ENCODE data around the gene MMGT1.
A peak's percentile ranks its signal among the peaks of the same experiment; 100 is the strongest.

MMGT1 gene

DNA sequence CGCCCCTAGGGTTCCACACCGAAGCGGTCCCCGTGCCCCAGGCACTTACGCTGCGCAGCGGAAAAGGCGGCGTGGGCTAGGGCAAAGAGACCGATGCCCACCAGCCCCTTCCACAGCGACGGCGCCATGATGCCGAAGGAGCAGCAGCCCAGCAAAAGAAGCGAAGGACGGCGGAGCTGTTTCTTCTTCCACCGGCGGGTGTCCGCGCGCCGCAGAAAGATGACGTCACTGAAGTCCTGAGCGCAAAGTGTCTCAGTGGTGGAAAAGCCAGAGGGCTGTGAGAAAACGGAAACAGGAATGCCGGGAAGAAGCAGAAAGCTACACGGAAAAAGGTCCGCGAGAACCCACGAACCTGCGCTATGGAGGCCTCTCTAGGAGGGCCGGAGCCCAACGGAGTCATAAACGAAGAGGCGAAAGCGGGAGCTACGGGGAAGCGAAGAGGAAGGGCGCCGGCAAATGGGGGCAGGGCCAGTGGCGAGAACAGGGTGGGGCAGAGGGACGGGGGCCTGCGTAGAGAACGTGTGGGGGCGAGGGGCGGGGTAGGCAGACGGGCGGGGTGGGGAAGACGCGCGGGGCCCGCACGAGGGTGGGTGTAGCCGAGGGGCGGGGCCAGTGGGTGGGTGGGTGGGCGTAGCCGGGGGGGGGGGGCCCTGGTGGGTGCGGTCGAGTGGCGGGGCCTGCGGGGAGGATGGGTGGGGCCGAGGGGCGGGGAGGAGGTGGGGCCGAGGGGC lies at the start of gene MMGT1:
Gene MMGT1 (minus strand): TSS at position 441 of the 731 bp plus-strand sequence. CDS start 313 bp downstream, at position 128.
- FAIRE-seq, result no peak
- DNase-seq (ENCODE audit: insufficient read length, low spot score), result peak; percentile 36

DNA sequence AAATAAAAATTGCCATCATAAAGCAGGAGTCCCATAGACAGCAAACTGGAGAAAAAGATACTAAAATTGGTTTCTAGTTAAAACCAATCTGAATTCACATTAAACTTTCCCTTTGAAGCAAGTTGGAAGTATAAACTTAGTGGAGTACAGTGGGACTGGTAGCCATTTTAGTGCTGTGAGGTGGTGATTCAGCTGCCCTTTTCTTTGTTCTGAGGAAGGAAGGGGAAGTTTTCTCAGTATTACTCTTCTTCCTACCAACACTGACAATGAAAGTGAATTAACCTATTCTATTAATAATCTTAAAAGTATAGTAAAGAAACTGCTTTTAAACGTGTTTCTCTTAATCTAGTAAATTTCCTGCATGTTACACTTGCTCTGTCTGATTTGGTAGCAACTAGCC lies 48.1 kb upstream of the MMGT1 start:
- FAIRE-seq (no peak), DNase-seq (ENCODE audit: insufficient read length, low spot score) (no peak)

DNA sequence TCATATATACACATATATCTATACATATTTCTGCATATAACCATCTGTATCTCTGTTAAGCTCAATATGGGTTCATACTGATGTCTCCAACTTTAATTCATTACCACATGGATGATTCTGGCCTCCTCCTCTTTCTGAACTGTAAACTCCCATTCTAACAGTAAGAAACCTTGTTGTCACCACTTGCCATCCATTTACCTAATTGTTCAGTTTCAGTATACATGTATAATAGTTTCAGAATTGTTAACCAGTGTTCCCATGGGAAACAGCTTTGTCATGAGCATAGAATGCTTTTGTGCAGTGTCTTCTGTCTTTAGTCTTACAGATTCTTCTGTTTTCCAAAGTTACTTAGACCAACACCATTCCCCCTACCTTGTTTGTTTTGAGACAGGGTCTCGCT lies 47.4 kb upstream of the MMGT1 start:
- FAIRE-seq (no peak), DNase-seq (ENCODE audit: insufficient read length, low spot score) (no peak)

DNA sequence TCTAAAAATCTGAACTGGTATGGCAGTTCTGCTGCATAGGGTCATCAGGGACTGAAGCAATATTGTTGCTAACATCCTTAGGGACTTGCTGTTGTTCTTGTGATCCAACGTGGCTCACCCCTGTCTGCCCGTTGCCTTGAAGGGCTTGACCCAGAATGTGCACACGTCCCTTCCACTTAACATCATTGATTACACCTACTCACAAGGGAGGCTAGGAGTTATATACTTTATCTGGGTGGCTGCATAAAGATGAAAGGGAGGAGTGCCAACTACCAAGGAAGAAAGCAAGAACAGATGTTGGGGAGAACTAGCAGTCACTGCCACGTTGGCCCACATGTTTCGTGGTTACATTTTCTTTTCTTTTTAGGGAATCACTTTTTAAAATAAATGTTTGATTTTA lies 45.4 kb upstream of the MMGT1 start:
- FAIRE-seq (no peak), DNase-seq (ENCODE audit: insufficient read length, low spot score) (no peak)

DNA sequence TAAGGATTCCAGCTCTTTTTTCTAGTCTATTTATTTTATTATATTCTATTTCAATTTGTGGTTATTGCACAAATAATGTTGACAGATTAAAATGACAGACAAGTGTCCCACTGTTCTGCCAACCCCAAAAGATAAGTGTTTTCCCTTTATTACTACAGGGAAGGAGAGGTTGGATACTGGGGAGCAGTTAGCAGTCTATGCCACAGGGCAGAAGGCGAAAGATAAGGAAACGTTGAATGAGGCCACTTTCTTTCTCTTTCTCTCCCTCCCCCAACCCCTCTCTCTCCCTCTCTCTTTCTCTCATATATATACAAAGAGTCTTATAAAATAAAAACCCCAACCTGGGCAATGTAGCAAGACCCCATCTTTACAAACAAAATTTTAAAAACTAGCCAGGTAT lies 43.1 kb upstream of the MMGT1 start:
- FAIRE-seq (no peak), DNase-seq (ENCODE audit: insufficient read length, low spot score) (no peak)

DNA sequence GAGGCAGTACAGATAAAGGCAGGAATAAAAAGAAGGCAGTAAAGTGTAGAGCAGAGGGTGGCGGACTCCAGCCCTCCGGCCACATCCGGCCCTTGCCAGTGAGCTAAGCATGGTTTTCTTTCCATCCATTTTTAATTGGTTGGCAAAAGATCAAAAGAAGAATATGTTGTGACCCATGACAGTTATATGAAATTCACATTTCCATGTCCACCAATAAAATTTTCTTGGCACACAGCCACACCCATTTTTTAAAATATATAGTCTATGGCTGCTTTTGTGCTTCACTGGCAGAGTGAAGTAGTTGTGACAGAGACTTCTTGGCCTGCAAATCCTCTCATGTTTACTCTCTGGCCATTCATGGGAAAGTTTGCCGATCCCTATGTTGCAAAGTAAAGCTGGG lies 41.2 kb upstream of the MMGT1 start:
- FAIRE-seq, result no peak
- no peak for DNase-seq (ENCODE audit: insufficient read length, low spot score)

DNA sequence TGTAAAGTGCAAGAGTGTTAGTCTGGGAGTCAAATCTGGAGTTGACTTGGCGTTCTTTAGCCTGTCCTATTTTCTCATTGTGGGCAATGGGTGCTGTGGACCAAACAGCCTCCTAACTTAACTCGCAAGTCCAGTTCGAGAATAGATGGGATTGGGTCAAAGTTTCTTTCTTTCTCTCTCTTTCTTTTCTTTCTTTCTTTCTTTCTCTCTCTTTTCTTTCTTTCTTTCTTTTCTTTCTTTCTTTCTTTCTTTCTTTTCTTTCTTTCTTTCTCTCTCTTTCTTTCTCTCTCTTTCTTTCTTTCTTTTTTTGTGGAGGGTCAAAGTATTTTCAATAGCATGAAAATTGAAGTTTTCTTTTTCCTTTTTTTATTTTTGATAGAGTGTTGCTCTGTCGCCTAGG lies 14.5 kb upstream of the MMGT1 start:
- DNase-seq (ENCODE audit: insufficient read length, low spot score), result no peak
- no peak for FAIRE-seq

DNA sequence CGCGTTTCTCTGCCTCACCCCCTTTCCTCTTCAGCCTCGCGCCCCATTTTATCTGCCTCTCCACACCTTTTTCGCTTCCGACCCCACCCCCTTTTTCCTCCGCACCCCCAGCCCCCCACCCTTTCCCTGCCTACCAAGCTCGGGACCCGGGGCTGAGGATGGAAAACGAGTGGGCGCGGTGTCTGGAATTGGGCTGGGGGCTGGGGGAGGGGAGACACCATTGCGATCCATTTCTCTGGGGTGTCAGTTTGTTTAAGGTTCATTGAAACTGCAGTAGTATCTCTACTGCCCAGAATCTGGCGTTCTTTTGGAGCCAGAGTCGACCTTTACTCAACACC lies 12.2 kb upstream of the MMGT1 start:
- FAIRE-seq, result no peak
- no peak for DNase-seq (ENCODE audit: insufficient read length, low spot score)

DNA sequence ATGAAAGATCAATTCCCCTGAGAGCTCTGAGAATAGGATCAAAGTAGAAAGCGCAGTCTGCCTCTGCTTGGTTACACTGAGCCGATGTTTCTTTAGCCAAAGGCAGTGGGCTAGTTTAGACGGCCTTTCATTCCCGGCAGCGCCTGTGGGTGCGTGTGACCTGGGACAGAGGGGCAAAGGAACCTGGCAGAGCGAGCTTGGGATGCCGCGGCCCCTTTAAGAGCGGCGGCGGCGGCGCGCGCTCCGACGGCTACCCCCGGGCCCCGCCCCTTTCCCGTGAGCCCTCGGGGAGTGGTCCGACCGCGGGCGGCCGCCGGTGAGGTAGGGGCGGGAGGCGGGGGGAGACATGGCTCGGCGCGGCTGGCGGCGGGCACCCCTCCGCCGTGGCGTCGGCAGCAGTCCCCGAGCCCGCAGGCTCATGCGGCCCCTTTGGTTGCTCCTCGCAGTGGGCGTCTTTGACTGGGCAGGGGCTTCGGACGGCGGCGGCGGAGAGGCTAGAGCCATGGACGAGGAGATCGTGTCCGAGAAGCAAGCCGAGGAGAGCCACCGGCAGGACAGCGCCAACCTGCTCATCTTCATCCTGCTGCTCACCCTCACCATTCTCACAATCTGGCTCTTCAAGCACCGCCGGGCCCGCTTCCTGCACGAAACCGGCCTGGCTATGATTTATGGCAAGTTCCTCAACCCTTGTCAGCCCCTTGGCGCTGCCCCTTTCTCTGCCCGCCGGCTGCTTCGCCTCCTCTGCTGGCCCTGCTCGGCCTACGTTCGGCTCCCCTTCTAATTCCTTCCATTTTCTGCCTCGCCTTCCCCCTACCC lies 11.6 kb upstream of the MMGT1 start, which contains the start of gene SLC9A6:
Gene SLC9A6 (plus strand): TSS at position 279 of the 816 bp plus-strand sequence. CDS start 224 bp downstream, at position 503.
- FAIRE-seq (no peak), DNase-seq (ENCODE audit: insufficient read length, low spot score) (no peak)

DNA sequence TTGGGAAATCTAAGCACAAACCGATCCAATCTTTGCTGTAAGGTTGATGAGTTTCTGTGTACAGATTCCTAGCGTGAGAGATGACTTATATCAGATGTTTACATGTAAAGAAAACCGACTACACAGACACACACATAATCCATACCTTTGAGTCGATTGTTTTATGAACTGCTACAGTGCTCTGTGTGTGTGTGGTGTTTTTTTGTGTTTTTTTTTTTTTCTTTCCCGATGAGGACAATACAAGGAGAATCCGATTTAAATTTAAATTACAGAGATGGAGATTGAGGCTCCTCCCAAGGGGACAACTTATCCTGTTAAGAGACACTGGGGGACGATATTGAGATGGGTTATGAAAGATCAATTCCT lies 11.0 kb upstream of the MMGT1 start:
- no peak for DNase-seq (ENCODE audit: insufficient read length, low spot score)

DNA sequence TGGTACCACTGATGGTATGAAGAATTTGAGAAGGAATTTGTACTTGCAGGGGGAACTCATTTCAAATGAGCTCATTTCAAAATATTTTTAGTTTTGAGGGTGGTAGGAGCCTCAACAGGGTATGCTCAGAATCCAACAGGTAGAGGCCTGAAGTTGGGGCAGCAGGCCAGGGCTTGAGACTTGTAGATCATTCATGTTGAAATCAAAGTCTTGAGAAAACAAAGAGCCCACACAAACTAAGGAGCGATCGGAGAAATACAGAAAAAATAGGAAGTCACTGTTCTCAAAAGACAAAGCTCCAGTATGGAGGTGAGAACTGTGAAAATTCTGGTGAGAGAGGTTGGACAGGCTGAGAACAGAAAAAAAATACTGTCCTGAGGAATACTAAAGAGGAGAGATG lies 10.5 kb upstream of the MMGT1 start:
- no peak for DNase-seq (ENCODE audit: insufficient read length, low spot score)
- FAIRE-seq, result no peak

More for the DNA sequence above, 11.0 kb upstream of the MMGT1 start:
- FAIRE-seq, result no peak

DNA sequence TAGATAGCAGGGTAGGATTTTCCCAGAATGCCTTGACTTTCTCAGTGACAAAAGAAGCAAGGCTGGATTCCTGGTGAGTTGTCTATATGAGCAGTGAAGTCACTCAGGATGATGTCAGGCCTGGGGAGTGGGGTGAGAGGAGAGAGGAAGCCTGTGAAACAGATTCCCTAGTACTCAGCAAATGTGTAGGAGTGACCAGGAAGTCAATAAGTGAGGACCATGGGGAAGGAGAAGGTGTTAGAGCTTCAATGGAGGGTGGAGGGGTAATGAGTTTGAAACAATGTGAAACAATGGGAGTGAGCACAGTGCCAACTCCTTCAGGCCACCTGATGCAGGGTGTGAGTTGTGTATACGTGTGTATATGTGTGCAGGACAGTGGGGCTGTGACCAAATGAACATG lies 9.1 kb upstream of the MMGT1 start:
- DNase-seq (ENCODE audit: insufficient read length, low spot score) (no peak), FAIRE-seq (no peak)

DNA sequence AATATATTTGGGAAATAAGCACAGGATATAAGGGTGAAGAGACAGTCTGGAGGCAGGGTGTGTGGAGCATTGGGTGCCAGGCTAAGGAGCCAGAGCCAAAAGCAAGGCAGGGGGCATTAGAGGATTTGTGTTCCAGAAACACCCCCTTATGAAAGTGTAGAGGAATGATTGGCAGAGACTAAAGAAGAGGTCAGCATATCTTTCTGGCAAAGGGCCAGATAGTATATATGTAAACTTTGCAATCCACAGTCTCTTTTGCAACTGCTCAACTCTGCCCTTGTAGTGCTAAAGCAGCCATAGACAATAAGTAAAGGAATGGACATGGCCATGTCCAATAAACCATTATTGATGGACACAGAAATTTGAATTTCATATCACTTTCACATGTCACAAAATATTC lies 7.9 kb upstream of the MMGT1 start:
- no peak for FAIRE-seq
- DNase-seq (ENCODE audit: insufficient read length, low spot score), result no peak

DNA sequence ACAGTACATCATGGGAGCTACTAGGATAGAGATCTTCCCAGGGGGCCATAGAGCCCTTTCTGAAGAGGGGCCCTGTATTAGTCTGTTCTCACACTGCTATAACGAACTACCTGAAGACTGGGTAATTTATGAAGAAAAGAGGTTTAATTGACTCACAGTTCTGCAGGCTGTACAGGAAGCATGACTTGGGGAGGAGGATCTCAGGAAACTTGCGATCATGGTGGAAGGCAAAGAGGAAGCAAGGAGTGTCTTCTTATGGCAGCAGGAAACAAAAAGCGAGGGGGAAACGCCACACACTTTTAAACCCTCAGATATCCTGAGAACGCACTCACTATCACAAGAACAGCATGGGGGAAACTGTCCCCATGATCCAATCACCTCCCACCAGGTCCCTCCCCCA lies 7.2 kb upstream of the MMGT1 start:
- DNase-seq (ENCODE audit: insufficient read length, low spot score) (no peak), FAIRE-seq (no peak)

DNA sequence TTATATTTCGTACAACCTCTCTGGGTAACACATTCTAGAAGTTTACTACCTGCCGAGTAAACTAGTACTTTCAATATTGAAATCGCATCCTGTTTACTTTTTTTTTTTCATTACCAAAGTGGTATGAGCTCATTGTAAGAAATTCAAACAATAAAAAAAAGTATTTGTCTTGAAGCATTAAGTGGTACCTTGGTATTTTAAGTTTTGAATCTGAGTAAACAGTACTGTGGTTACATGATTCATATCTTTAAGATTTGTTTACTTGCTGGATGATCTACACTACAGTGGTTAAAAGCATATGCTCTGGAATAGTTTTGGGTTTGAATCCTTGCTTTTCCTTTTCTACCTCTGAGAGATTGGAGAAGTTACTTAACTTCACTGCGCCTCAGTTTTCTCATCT lies 3.8 kb upstream of the MMGT1 start:
- no peak for FAIRE-seq
- no peak for DNase-seq (ENCODE audit: insufficient read length, low spot score)

DNA sequence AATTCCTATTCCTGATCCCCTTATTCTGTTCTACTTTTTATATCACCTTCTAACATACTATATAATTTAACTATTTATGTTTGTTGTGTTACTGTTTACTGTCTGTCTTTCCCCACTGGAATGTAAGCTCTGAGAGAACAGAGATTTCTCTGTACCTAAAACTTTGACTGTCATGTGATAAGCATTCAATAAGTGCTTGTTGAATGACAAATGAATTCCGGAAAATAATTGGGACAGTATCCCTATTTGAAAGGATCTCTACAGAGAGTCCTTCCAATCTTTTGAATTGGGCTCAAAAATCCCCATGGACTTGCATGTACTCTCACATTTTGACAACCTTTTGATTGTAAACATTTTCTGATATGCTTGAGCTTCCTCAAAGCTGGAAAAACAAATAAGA lies 1.6 kb upstream of the MMGT1 start:
- FAIRE-seq, result no peak
- DNase-seq (ENCODE audit: insufficient read length, low spot score), result no peak

DNA sequence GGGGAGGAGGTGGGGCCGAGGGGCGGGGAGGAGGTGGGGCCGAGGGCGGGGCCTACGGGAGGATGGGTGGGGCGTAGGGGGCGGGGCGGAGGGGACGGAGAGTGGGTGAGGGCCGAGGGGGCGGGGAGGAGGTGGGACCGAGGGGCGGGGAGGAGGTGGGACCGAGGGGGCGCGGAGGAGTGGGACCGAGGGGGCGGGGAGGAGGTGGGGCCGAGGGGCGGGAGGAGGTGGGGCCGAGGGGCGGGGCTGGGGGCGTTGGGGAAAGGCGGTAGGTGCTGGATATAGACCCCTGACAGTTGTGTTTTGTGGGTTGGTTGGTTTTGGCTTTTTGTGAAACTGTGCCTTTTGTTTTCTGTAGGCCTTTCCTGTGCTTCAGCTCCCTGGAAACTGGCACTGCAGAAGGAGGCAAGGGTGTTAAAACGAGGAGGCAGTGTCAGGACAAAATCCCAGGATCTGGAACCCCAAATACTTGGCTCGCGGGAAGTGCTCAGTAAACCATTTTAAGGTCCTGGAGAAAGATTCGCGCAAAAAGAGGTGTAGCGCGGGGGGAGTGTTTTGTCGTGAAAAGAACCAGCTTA lies 580 bp upstream of the MMGT1 start:
- DNase-seq (ENCODE audit: insufficient read length, low spot score) (no peak), FAIRE-seq (no peak)

DNA sequence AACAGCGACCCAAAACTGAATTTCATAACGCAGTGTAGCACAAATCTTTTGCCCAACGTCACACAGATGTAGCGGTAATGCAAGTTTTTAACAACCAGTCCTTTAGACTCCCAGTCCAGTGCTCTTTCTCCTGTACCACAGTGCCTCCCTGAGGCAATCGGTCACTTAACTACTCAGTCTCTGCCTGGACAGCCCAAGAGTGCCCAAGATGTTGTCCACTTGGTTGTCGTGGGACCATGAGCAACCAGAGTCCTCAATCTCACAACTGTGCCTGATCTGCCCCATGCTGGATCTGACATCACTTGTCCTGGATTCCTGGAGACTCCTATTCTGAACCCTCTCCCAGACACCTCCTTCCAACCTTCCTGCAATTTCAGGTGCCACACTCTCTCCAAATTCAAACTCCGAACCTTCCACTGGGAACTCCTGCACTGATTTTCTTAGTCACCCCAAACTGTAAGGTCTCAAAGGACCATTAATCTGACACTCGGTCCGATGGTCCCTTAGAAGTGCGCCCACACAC lies 702 bp downstream of the MMGT1 start:
- DNase-seq (ENCODE audit: insufficient read length, low spot score) (no peak), FAIRE-seq (no peak)

DNA sequence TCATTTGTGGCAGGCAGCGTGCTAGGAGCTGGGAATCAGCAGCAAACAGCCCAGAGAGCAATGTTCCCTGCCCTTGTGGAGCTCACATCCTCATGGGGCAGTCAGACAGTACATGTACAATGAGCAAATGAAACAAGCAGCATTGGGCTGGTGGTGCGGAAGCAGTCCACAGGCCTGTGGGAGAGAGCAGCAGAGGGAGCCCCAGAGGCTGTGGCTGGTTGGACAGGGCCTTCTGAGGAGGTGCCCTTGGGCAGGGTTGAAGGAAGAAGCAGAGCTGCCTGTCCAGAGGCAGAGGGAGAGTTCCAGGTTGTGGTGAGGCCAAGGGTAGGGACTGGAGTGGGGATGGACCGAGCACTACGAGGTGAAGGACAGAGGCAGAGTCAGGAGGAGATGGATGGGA lies 22.5 kb downstream of the MMGT1 start:
- DNase-seq (ENCODE audit: insufficient read length, low spot score) (no peak), FAIRE-seq (no peak)

DNA sequence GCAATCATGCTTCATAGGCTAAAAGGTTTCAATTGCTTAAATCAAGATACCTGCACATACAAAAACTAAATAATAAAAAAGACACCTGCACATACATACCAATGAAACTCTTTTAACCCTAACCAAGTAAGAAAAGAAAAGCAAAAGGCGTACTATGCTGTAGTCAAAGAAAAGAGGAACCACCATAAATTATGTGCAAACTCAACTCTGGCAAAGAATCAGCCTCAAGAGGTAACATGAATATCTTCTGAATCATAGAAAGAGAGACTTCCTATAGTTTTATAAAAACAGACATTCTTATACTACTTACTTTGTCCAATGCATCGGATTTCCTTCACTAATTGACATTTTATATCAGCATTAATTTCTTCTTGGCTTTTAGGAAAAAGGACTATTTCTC lies 29.3 kb downstream of the MMGT1 start:
- no peak for FAIRE-seq
- DNase-seq (ENCODE audit: insufficient read length, low spot score), result no peak

DNA sequence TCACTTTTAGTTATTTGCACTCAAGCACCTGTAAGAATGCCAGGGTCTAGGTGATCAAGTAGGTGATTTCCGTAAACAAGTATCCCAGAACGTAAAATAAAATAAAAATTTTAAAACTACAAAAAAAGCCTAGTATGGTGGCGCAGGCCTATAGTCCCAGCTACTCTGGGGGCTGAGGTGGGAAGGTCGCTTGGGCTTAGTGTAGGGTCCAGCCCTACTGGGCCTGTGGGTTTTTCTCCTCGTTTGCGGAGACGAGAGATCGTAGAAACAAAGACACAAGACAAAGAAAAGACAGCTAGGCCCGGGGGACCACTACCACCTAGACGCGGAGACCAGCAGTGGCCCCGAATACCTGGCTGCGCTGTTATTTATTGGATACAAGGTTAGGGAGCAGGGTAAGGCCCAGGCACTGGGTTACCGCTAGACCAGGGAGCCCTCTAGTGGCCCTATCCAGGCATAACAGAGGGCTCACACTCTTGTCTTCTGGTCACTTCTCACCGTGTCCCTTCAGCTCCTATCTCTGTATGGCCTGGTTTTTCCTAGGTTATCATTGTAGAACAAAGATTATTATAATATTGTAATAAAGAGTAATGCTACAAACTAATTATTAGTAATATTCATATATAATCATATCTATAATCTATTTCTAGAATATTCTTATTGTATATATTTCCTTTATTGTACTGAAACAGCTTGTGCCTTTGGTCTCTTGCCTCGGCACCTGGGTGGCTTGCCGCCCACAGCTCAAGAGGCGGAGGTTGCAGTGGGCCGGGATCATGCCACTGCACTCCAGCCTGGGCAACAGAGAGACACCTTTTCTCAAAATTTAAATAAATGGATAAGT lies 41.9 kb downstream of the MMGT1 start:
- FAIRE-seq (no peak), DNase-seq (ENCODE audit: insufficient read length, low spot score) (no peak)

Data from HTR-8/SVneo (cell line).